ENCODE data around the gene PNPLA6. TPM values are rescaled to one million over a fixed set of nuclear protein-coding genes. Genes with fewer than 3 reads are reported as not detected.

The PNPLA6 gene
- total and polyA plus RNA-seq, 2 of the 4 experiments (the other 2 are of a cell fraction): 17.9 to 52.7 TPM

- Histone ChIP-seq H4K8ac (ENCODE audit: low read depth in 2 of 2, low read length in 2 of 2) (no peak overlapping the region), H2BK120ac (ENCODE audit: low read depth, low read length) (no peak overlapping the region), H3K9me3 (ENCODE audit: control insufficient read depth, insufficient read depth, low read length) (no peaks in the 10 kb centered on the region), H3K9me1 (ENCODE audit: insufficient read depth, low read length) (no peaks in the 10 kb centered on the region), H3K27me3 (ENCODE audit: control insufficient read depth, insufficient read depth, low read length) (no peaks in the 10 kb centered on the region), H4K5ac (ENCODE audit: low read depth, low read length) (no peak overlapping the region), H2AK9ac (replicated peaks; ENCODE audit: low read depth, low read length, poor library complexity) (no peak overlapping the region), H3K27ac (ENCODE audit: insufficient read depth, low read length) (no peak overlapping the region), H4K20me1 (ENCODE audit: insufficient read depth, low read length) (no peaks in the 10 kb centered on the region; the same call in 1 of the 2 replicates), H2BK20ac (ENCODE audit: low read depth, low read length) (no peak overlapping the region), H3K14ac (replicated peaks; ENCODE audit: low read depth, low read length) (no peak overlapping the region), H3K4me1 (ENCODE audit: control insufficient read depth, insufficient read depth, low read length) (no peaks in the 10 kb centered on the region), H2BK15ac (ENCODE audit: low read depth, low read length) (no peak overlapping the region), H2AFZ (replicated peaks; ENCODE audit: low read length, poor library complexity) (no peak overlapping the region), H3K18ac (ENCODE audit: low read depth, low read length) (no peak overlapping the region), H3K9ac (ENCODE audit: low read depth, low read length) (no peak overlapping the region), H3K23ac (ENCODE audit: low read depth, low read length) (no peak overlapping the region), H3K56ac (ENCODE audit: extremely low read depth, insufficient read depth, low read length) (no peak overlapping the region), H2BK5ac (ENCODE audit: low read depth, low read length, poor library complexity, severe bottlenecking) (no peak overlapping the region), H4K91ac (ENCODE audit: insufficient read depth, low read depth, low read length) (no peak overlapping the region), H3K4me3 (ENCODE audit: insufficient read depth, low read depth, low read length) (no peak overlapping the region), H3K4ac (ENCODE audit: low read depth, low read length) (no peak overlapping the region), H3K36me3 (ENCODE audit: control insufficient read depth, insufficient read depth, low read length) (peaks cover 37% of the 10 kb centered on the region), H3K4me2 (ENCODE audit: low read depth, low read length) (no peak overlapping the region), H2AK5ac (ENCODE audit: low read depth, low read length) (no peak overlapping the region), H3K79me1 (ENCODE audit: low read depth in 1 of 2, low read length in 2 of 2) (0 out of 4 replicates have a peak, but pooled peaks cover 0 to 3% of the 10 kb centered on the region in 2 experiments)
- in situ Hi-C loops (cut with MboI; ENCODE audit: low sequenced_read_pairs) (no loop called here), intact Hi-C loops (cut with micrococcal nuclease) (no loop called here), dilution Hi-C loops (cut with HindIII; ENCODE audit: low sequenced_read_pairs, unreplicated experiment) (no loop called here)
- no TSS peak for BruUV-seq (replicated peaks)
- ATAC-seq (ENCODE audit: low read depth) (no peak), DNase-seq (no peak)
- CTCF ChIA-PET: no interaction called here
- no peak for TF ChIP-seq RAD21 (IDR thresholded peaks at IDR 0.05; ENCODE audit: low read length)
- WGBS, 2 experiments (ENCODE audit: extremely low coverage in 2 of 2, insufficient read length in 1 of 2): no CpG with 5 or more reads among the region's 1 CpG
- POLR2A ChIA-PET (ENCODE audit: unreplicated experiment): no interaction called here
Measured at GRCh38 chr19:7545904-7546303, 10.4 kb downstream of the PNPLA6 start.
